Eye (tissue), 1 donor: ENCODE results near the gene NAA10.
A peak's percentile ranks its signal among the peaks of the same experiment; 100 is the strongest.

Experiments
- DNase-seq: peaks from one replicate; pipeline ENCODE4 v3.0.0-alpha.2; 2015

NAA10 gene

GRCh38 chrX:153927922-153928760 is 6.7 kb downstream of the NAA10 start:
- DNase-seq: peak; percentile 96

GRCh38 chrX:153927672-153927921 is 7.2 kb downstream of the NAA10 start:
- no peak for DNase-seq

GRCh38 chrX:153926858-153927671 is 7.8 kb downstream of the NAA10 start:
- DNase-seq: peak; percentile 71

- peak; percentile 58 for DNase-seq
Measured at GRCh38 chrX:153926552-153926857, 8.3 kb downstream of the NAA10 start.

DNA sequence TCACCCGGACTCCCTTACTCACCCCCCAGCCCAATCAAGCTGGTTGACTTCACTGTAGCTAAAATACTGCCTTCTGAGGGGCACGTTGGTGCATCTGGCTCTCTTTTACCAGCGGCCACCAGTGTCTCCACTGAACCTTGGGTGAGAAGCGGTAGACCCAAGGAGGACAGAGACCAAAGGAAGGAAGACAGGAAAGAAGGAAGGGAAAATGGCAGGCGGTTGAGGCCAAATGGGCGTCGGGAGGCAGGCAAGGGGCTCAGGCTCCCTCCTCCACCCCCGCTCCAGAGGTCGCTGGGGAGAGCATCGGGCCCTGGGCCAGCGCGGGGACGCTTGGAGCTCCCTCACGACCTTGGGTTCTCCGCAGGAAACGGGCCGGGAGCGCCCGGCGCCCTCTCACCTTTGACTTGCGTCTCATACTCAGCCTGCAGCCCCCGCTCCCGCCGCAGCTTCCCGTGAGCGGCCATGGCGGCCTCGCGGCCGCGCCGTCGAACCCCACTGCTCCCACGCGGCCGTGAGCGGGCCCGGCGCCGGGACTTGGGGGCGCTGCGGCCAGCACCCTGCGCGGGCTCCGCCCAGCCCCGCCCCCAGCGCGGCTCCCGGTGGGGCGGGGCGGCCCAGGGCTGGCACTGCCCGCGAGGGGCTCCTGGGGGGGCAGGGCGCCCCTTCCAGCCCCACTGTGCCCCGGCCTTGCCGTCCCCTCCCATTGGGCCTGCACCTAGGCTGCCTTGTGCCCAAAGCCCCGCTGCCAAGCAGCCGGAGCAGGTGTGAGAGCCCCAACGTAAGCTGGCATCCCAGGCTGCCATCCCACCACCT is 8.9 kb downstream of the NAA10 start, which contains the start of gene ARHGAP4:
Gene ARHGAP4 (minus strand): TSS at position 526 of the 813 bp plus-strand sequence. CDS start 62 bp downstream, at position 464.
- DNase-seq: no peak

DNA sequence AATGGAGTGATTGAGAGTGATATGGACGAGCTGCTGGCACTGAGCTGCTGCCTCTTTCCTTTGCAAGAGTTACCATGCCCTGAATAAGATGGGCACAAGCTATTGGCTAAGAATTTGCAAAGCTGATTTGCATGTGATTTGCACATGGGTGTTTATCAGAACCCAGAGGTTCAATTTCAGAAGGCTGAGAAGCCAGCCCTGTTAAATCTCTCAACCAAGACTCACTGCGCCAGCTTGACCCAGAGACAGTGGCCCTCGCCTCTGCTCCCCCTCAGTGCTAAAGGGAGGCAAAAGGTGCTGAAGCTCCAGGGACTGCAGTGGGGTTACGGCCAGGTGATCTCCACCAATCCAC is 9.5 kb downstream of the NAA10 start:
- no peak for DNase-seq

DNA sequence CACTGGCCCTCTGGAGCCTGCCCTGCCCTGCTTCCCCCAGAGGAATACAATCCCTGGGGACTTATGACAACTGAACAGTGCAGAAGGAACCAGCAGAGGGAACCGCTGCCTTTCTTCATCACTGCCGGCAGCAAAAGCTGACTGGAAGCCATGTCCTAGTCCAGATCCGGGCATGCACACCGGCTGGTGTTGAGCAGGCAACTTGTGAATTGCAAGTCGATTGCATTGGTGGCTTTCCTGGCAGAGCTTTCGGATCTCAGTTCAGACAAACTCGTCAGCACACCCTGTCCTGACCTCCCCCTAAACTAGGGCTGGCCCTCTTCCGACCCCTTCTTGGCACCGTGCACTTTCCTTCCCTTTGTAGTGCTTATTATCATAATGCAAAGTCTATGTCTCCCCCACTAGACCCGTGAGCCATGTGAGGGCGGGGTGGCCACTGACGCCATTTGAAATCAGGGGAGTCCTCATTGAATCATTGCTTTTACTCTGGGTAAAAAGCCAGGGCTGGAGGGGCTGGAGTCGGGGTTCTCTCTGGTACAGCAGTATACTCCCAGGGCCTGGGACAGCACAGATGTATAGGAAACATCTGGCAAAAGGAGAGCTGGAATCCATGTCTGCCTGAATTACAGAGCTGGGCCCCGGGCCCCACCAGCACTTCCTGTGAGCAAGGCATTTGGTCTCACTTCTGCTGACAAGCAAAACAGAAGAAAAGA is 10.5 kb downstream of the NAA10 start:
- no peak for DNase-seq

DNA sequence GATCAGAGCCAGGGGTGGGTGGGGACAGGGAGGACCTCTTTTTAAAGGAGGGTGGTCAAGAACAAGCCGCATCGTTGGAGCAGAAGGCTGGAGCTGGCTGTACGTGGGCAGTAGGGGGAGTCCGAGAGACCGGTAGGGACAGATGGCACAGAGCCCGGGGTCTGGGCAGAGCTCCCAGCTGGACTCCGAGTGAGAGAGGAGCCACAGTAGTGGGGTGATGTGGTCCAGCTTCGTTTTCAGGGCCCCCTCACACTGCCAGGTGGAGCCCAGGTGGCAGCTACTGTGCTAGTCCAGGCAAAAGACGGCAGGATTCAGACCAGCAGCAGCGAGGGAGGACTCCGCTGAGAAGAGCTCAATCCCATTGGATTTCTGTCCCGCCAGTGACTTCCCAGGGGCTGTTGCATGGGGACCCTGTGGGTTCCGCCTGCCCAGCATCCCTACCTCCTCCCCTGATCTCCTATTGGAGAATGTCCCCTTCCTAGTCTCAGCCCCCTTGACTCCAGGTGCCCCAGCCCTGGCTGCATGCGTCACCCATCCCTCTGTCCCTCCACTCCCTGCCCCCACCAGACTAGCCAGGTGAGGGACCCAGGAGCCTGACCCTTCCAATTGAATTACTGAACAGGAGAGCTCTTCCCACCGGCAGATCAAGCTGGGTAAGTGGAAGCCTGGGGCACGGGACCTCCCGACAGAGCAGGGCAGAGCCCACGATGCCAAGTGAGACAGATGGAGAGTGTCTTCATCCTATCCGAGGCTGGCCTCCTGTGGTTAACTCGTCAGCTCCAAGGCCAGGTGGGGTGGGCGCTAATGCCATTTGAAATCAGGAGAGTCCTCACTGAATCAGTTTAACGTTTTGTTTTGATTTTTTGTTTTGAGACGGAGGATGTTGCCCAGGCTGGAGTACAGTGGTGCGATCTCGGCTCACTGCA is 11.6 kb downstream of the NAA10 start:
- DNase-seq: peak; percentile 54

GRCh38 chrX:153921511-153922446 is 13.1 kb downstream of the NAA10 start:
- DNase-seq: peak; percentile 28

- no peak for DNase-seq
Measured at GRCh38 chrX:153921070-153921469, 13.8 kb downstream of the NAA10 start.

DNA sequence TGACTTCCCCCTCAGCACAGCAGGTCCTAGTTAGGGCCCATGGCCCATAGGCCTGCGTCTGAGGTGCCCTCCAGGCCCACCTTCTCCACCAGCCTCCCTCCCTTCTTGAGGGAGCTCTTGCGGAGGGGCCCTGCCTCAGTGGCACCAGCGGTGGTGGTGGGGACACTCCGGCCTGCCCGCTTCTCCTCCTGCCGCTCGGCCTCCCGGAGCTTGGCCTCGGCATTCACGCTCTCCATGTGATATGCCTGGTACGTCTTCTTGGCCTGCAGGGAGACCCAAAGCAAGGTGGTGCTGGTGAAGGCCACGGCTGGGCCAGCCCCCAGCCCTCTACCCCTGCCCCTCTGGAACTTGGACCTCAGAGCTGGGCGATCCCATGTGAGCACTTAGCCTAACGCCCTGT is 14.3 kb downstream of the NAA10 start:
- DNase-seq: no peak

- DNase-seq: no peak
Measured at GRCh38 chrX:153919281-153919680, 15.6 kb downstream of the NAA10 start.

DNA sequence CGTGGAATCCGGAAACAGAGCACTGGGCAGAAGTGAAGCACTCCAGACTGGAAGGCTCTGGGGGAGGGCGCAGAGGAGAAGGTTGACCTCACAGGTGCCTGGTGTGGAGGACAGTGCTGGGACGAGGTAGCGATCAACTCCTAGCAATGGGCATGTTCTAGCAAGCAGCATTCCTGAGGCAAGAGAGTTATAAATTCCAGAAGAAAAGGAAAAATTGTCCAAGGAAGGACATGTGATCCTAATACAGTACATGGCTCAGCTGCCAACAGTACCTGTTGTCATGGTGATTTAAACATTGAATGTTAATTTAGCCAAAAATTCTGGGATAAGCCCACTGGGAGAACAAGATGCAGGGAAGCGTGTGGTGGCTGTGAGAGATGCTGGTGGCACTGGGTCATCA is 17.0 kb downstream of the NAA10 start:
- DNase-seq: no peak

- no peak for DNase-seq
Measured at GRCh38 chrX:153913701-153914100, 21.1 kb downstream of the NAA10 start.

GRCh38 chrX:153913211-153913610 is 21.6 kb downstream of the NAA10 start:
- no peak for DNase-seq

DNA sequence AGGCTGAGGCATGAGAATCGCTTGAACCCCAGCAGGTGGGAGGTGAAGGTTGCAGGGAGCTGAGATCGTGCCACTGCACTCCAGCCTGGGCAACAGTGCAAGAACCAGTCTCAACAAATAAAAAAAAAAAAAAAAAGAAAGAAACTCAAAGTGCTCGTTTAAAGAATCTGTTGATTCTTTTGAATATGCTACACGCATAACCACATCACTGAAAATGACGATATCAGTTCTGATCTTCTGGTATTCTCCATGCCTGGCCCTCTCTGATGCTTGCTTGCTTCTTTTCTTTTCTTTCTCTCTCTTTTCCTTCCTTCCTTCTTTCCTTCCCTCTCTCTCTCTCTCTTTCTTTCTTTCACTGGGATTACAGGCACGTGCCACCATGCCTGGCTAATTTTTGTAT is 23.0 kb downstream of the NAA10 start:
- DNase-seq: no peak

DNA sequence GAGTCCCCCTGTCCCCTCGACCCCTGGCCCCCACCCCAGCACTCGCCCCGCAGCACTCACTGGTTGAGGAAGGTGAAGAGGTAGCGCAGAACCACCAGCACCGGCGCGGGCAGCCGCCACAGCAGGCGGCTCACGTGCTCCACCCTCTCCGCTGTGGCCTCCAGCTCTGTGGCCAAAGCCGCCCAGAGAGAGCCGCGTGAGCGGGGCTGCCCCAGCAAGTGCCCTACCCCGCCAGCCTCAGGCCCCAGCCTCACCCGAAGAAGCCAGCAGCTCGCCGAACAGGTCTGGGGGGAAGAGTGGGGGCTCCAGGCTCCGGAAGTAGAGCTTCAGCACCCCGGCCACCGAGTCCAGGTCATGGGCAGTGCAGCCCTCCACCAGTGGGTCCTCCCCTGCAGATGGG is 24.4 kb downstream of the NAA10 start:
- no peak for DNase-seq

GRCh38 chrX:153909980-153910360 is 24.9 kb downstream of the NAA10 start:
- no peak for DNase-seq

DNA sequence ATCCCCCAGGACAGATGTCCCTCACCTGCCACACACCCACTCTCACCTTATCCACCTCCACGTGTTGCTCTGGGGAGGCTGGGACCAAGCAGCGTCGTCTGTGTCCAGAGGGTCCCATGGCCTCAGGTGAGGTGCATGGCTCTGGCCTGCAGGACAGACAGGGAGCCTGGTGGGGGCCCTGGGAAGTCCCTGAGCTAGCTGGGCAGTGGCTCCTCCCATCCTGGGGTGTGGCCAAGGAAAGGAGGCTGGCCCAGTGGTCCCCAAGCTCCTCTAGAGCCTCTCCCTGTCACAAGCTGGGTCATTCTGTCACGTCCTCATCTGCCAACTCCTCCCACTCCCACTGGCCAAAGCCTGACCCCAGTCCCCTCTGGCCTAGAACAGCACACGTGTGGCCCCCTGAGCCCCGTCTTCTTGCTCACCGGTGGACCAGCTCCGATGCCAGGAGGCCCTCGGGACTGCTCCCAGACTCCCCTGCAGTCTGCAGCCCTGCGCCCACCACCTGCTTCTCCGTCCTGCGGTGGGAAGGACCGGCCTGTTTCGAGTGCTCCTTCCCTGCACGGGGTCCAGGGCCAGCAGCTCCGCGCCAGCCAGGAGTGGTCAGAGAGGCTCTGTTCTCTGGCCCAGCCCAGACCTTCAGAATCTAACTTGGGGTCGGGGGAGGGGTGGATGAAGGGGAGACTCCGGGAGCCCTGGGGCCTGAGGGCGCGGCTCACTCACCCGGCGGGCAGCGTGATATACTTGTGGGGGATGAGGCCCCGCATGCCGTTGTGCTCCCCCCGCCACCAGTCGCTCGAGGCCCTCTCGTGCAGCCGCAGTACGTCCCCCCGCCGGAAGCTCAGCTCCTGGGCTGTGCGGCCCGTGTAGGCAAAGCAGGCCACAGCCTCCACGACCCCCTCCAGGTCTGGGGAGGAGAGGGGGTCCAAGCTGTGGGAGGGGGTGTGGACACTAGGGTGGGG is 25.5 kb downstream of the NAA10 start:
- peak; percentile 57 for DNase-seq
